ENCODE results near the gene TCIRG1. TPM values are rescaled to one million over a fixed set of nuclear protein-coding genes. Genes with fewer than 3 reads are reported as not detected.

Gene TCIRG1
- total RNA-seq, 1 donor from 2014 or later, result 276 TPM

DNA sequence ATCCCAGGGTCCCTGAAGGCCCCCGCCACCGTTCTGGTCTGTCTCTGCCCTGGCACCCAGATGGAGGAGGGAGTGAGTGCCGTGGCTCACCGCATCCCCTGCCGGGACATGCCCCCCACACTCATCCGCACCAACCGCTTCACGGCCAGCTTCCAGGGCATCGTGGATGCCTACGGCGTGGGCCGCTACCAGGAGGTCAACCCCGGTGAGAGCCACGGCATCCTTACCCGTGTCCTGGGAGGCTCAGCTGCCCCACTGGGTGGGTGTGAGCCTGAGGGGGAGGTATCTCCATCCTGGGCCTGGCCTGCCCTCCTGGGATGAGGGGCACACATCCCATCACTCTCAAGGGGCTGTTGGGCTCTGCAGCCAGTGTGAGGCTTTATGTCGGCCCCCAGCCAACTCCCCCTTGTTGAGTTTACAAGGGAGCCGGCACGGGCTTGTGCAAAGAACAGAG lies 6.1 kb downstream of the TCIRG1 start:
- ATAC-seq, result no peak
- H3K27ac ChIP-seq, result no peak overlapping the region
- no peaks in the 10 kb centered on the region for H3K27me3 ChIP-seq (ENCODE audit: low read depth)
- H3K36me3 ChIP-seq, result peaks cover 90% of the 10 kb centered on the region
- intact Hi-C loops (cut with DNase I), result no loop called here
- no peaks in the 10 kb centered on the region for H3K9me3 ChIP-seq
- H3K4me1 ChIP-seq, result peaks cover 18% of the 10 kb centered on the region
- no peak for TF ChIP-seq CTCF (IDR thresholded peaks at IDR 0.05)
- H3K4me3 ChIP-seq, result no peak overlapping the region
- DNase-seq, result peak; percentile 43

DNA sequence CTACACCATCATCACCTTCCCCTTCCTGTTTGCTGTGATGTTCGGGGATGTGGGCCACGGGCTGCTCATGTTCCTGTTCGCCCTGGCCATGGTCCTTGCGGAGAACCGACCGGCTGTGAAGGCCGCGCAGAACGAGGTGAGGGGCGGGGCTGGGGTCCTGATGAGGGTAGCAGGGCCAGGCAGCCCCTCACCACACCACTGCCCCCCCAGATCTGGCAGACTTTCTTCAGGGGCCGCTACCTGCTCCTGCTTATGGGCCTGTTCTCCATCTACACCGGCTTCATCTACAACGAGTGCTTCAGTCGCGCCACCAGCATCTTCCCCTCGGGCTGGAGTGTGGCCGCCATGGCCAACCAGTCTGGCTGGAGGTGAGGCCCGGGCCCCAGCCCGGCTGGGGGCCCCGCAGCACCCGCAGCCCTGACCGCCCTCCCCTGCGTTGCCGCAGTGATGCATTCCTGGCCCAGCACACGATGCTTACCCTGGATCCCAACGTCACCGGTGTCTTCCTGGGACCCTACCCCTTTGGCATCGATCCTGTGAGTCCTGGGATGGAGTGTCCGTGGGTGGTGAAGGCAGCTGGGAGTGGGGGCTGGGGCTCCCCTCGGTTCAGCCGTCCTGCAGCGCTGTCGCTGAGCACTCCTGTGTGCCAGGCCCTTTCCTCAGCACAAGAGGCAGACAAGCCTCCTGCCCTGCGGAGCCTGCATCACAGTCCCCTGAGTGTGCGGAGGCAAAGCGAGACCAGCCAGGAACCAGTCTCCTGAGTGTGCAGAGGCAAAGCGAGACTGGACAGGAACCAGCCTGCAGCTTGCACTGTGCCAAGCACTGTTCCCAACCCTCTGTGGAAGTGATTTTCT lies 8.8 kb downstream of the TCIRG1 start:
- no peak for DNase-seq
- intact Hi-C loops (cut with DNase I), result no loop called here
- H3K27ac ChIP-seq, result no peak overlapping the region

DNA sequence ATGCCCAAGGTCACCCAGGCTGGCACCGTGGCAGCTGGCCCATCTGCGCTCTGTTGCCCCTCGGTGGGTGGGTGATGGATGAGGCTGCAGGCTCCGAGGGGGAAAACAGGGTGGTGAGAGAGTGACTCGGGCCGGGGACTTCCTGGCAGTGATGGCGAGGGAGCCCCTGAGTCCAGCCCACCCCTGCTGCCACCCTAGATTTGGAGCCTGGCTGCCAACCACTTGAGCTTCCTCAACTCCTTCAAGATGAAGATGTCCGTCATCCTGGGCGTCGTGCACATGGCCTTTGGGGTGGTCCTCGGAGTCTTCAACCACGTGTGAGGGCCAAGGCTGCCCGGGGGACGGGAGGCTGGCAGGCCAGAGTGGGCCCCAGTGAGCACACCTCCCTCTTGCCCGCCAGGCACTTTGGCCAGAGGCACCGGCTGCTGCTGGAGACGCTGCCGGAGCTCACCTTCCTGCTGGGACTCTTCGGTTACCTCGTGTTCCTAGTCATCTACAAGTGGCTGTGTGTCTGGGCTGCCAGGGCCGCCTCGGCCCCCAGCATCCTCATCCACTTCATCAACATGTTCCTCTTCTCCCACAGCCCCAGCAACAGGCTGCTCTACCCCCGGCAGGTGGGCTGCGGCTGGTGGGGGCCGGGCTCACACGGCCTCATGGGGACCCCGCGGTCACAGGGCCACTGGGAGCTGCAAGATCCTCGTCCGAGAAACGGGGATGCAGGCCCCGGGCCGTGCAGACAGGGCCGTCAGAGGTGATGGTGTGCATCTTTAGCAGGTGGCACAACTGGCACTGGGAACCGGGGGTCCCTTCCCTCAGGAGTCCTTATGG lies 10.1 kb downstream of the TCIRG1 start:
- DNase-seq, result no peak
- peaks cover 97% of the 10 kb centered on the region for H3K36me3 ChIP-seq

More for the DNA sequence above, 8.8 kb downstream of the TCIRG1 start:
- Histone ChIP-seq H3K4me1 (no peaks in the 10 kb centered on the region), H3K9me3 (no peaks in the 10 kb centered on the region), H3K36me3 (peaks cover 98% of the 10 kb centered on the region), H3K27me3 (ENCODE audit: low read depth) (no peaks in the 10 kb centered on the region), H3K4me3 (no peak overlapping the region)
- ATAC-seq, result no peak
- no peak for TF ChIP-seq CTCF (IDR thresholded peaks at IDR 0.05)

GRCh38 chr11:68049509-68050370 lies 10.9 kb downstream of the TCIRG1 start:
- no peak overlapping the region for H3K4me3 ChIP-seq
- no peaks in the 10 kb centered on the region for H3K9me3 ChIP-seq
- ATAC-seq (no peak), DNase-seq (no peak)
- H3K27me3 ChIP-seq (ENCODE audit: low read depth), result no peaks in the 10 kb centered on the region
- no peak for TF ChIP-seq CTCF (IDR thresholded peaks at IDR 0.05)
- no peaks in the 10 kb centered on the region for H3K4me1 ChIP-seq
- H3K27ac ChIP-seq, result no peak overlapping the region
- intact Hi-C loops (cut with DNase I), result no loop called here
- H3K36me3 ChIP-seq, result peaks cover 88% of the 10 kb centered on the region

More for the DNA sequence above, 10.1 kb downstream of the TCIRG1 start:
- intact Hi-C loops (cut with DNase I), result no loop called here
- Histone ChIP-seq H3K27ac (no peak overlapping the region), H3K27me3 (ENCODE audit: low read depth) (no peaks in the 10 kb centered on the region), H3K4me3 (no peak overlapping the region), H3K9me3 (no peaks in the 10 kb centered on the region), H3K4me1 (no peaks in the 10 kb centered on the region)
- no peak for TF ChIP-seq CTCF (IDR thresholded peaks at IDR 0.05)
- ATAC-seq, result no peak

- DNase-seq, result no peak
- peaks cover 82% of the 10 kb centered on the region for H3K36me3 ChIP-seq
- H3K9me3 ChIP-seq, result no peaks in the 10 kb centered on the region
- no peaks in the 10 kb centered on the region for H3K27me3 ChIP-seq (ENCODE audit: low read depth)
- intact Hi-C loops (cut with DNase I), result no loop called here
- no peaks in the 10 kb centered on the region for H3K4me1 ChIP-seq
- no peak for ATAC-seq
- no peak overlapping the region for H3K27ac ChIP-seq
- no peak overlapping the region for H3K4me3 ChIP-seq
- TF ChIP-seq CTCF (IDR thresholded peaks at IDR 0.05), result no peak
Measured at GRCh38 chr11:68050371-68050841, 11.6 kb downstream of the TCIRG1 start.
